H9 (cell line): ENCODE measurements around the gene CEP126. TPM values are rescaled to one million over a fixed set of nuclear protein-coding genes. Genes with fewer than 3 reads are reported as not detected.
"Not testable (repeated sequence)": the region's sequence is repeated elsewhere in the genome, so short reads cannot be mapped to it uniquely, and the experiment has no call there.

Experiments used
- DNase-seq: peaks from one replicate; pipeline ENCODE4 v3.0.0-alpha.2; 2017
- H2AFZ ChIP-seq: one replicate; pipeline ENCODE4 v1.6.1; 2013; ENCODE audit warnings: mild to moderate bottlenecking, low read length, control low read depth, moderate library complexity
- H2AK5ac ChIP-seq: 2 replicates; pipeline ENCODE4 v1.6.1; 2013; ENCODE audit warnings: low read length, control low read depth, mixed read lengths; ENCODE audit not compliant: insufficient read length
- H2BK120ac ChIP-seq: one replicate; pipeline ENCODE4 v1.6.1; 2013; ENCODE audit warnings: low read depth, mild to moderate bottlenecking, low read length, control low read depth, inconsistent platforms; ENCODE audit not compliant: poor library complexity, severe bottlenecking
- H2BK12ac ChIP-seq: 2 replicates; pipeline ENCODE4 v1.6.1; 2013; ENCODE audit warnings: low read length, control low read depth, mixed read lengths, low read depth; ENCODE audit not compliant: insufficient read length
- H2BK15ac ChIP-seq: 2 replicates; pipeline ENCODE4 v1.6.1; 2013; ENCODE audit warnings: low read depth, low read length, control low read depth
- H2BK20ac ChIP-seq: one replicate; pipeline ENCODE4 v1.6.1; 2013; ENCODE audit warnings: low read depth, mild to moderate bottlenecking, low read length, control low read depth, inconsistent platforms; ENCODE audit not compliant: poor library complexity, severe bottlenecking
- H2BK5ac ChIP-seq: 2 replicates; pipeline ENCODE4 v1.6.1; 2013; ENCODE audit warnings: low read length, control low read depth, mixed read lengths; ENCODE audit not compliant: insufficient read length
- H3K14ac ChIP-seq: 2 replicates; pipeline ENCODE4 v1.6.1; 2013; ENCODE audit warnings: low read length, control low read depth; ENCODE audit not compliant: insufficient read depth
- H3K18ac ChIP-seq: 2 replicates; pipeline ENCODE4 v1.6.1; 2013; ENCODE audit warnings: low read depth, mild to moderate bottlenecking, mixed read lengths, low read length, control low read depth; ENCODE audit not compliant: insufficient read length
- H3K23ac ChIP-seq: 2 replicates; pipeline ENCODE4 v1.6.1; 2013; ENCODE audit warnings: low read length, control low read depth, mixed read lengths, low read depth; ENCODE audit not compliant: insufficient read length
- H3K23me2 ChIP-seq: 2 replicates; pipeline ENCODE4 v1.6.1; 2013; ENCODE audit warnings: low read depth, mild to moderate bottlenecking, mixed read lengths, low read length, control low read depth; ENCODE audit not compliant: insufficient read length, poor library complexity, severe bottlenecking
- H3K27ac ChIP-seq: 2 replicates; pipeline ENCODE4 v1.5.1; 2013; ENCODE audit warnings: low read length, control low read depth, mixed read lengths, low read depth; ENCODE audit not compliant: insufficient read length
- H3K27me3 ChIP-seq: 2 replicates; pipeline ENCODE4 v1.6.1; 2013; ENCODE audit warnings: low read length, control low read depth, inconsistent platforms; ENCODE audit not compliant: insufficient read depth
- H3K4ac ChIP-seq: 2 replicates; pipeline ENCODE4 v1.6.1; 2013; ENCODE audit warnings: low read depth, mild to moderate bottlenecking, control low read depth, inconsistent platforms, low read length, moderate library complexity
- H3K4me1 ChIP-seq: 2 replicates; pipeline ENCODE4 v1.6.1; 2013; ENCODE audit warnings: low read length, control low read depth, inconsistent platforms; ENCODE audit not compliant: insufficient read depth
- H3K4me2 ChIP-seq: 2 replicates; pipeline ENCODE4 v1.6.1; 2013; ENCODE audit warnings: low read length, control low read depth, mixed read lengths; ENCODE audit not compliant: insufficient read length, insufficient read depth
- H3K56ac ChIP-seq: 2 replicates; pipeline ENCODE4 v1.6.1; 2013; ENCODE audit warnings: low read depth, mild to moderate bottlenecking, mixed read lengths, low read length, control low read depth; ENCODE audit not compliant: insufficient read length
- H3K79me1 ChIP-seq: 2 replicates; pipeline ENCODE4 v1.6.1; 2013; ENCODE audit warnings: low read depth, mild to moderate bottlenecking, moderate library complexity, low read length, control low read depth, inconsistent platforms; ENCODE audit not compliant: insufficient read depth, poor library complexity, severe bottlenecking
- H3K79me2 ChIP-seq: 2 replicates; pipeline ENCODE4 v1.6.1; 2013; ENCODE audit warnings: low read length, control low read depth, inconsistent platforms; ENCODE audit not compliant: insufficient read depth
- H3K9ac ChIP-seq: 2 replicates; pipeline ENCODE4 v1.6.1; 2013; ENCODE audit warnings: low read length, control low read depth, mixed read lengths; ENCODE audit not compliant: insufficient read length; ENCODE audit errors: extremely low read depth
- H3K9me3 ChIP-seq: one replicate; pipeline ENCODE4 v1.6.1; 2013; ENCODE audit warnings: low read depth, low read length, inconsistent platforms; ENCODE audit not compliant: control insufficient read depth
- H3T11ph ChIP-seq: one replicate; pipeline ENCODE4 v1.6.1; 2013; ENCODE audit warnings: mild to moderate bottlenecking, low read length, control low read depth, inconsistent platforms
- H4K20me1 ChIP-seq: one replicate; pipeline ENCODE4 v1.6.1; 2013; ENCODE audit not compliant: control insufficient read depth, insufficient read length, insufficient read depth
- H4K5ac ChIP-seq: 2 replicates; pipeline ENCODE4 v1.6.1; 2013; ENCODE audit warnings: low read depth, mild to moderate bottlenecking, mixed read lengths, low read length, control low read depth; ENCODE audit not compliant: insufficient read length
- H4K8ac ChIP-seq: replicated peaks from 2 replicates; pipeline ENCODE4 v1.6.1; 2013; ENCODE audit warnings: low read length, control low read depth, mixed read lengths, low read depth; ENCODE audit not compliant: insufficient read length
- H4K91ac ChIP-seq: 2 replicates; pipeline ENCODE4 v1.6.1; 2013; ENCODE audit warnings: low read depth, mild to moderate bottlenecking, moderate library complexity, mixed read lengths, low read length, control low read depth; ENCODE audit not compliant: insufficient read length
- H3K27ac Mint-ChIP-seq, 3 experiments: 2 replicates in 2 of 3; 3 replicates in 1 of 3; pipeline ENCODE4 v1.8.0; 2020 to 2021; ENCODE audit warnings: mixed read lengths in 3 of 3, mild to moderate bottlenecking in 1 of 3, moderate library complexity in 1 of 3
- H3K27me3 Mint-ChIP-seq: 2 replicates; pipeline ENCODE4 v1.8.0; 2021; ENCODE audit warnings: low read depth, mild to moderate bottlenecking, moderate library complexity, mixed read lengths
- H3K36me3 Mint-ChIP-seq, 3 experiments: 2 replicates in 2 of 3; 3 replicates in 1 of 3; pipeline ENCODE4 v1.8.0; 2020 to 2021; ENCODE audit warnings: low read depth in 3 of 3, mixed read lengths in 3 of 3; ENCODE audit not compliant: insufficient read depth in 1 of 3
- H3K4me1 Mint-ChIP-seq, 2 experiments: 2 replicates each; pipeline ENCODE4 v1.8.0; 2020; ENCODE audit warnings: mixed read lengths in 2 of 2
- H3K4me3 Mint-ChIP-seq, 2 experiments: 2 replicates in 1 of 2; 3 replicates in 1 of 2; pipeline ENCODE4 v1.8.0; 2020 to 2021; ENCODE audit warnings: mild to moderate bottlenecking in 2 of 2, mixed read lengths in 2 of 2, moderate library complexity in 1 of 2
- H3K9me3 Mint-ChIP-seq, 2 experiments: 2 replicates in 1 of 2; 3 replicates in 1 of 2; pipeline ENCODE4 v1.8.0; 2020; ENCODE audit warnings: mild to moderate bottlenecking in 2 of 2, mixed read lengths in 2 of 2, moderate library complexity in 1 of 2
- WGBS: extraction: QIAGEN DNeasy Blood & Tissue Kit; methylation state at CpG from one replicate; pipeline ENCODE4 v1.1.7; 2013; ENCODE audit warnings: missing lambda C conversion rate, low lambda C conversion rate, mixed read lengths; ENCODE audit not compliant: insufficient read length; ENCODE audit errors: extremely low coverage; 5-methylcytosine and 5-hydroxymethylcytosine counted together
- total RNA-seq: library from RNA; stranded (reverse); gene quantifications from 2 replicates; pipeline ENCODE4 v1.2.1, GENCODE V29; 2021
- TF ChIP-seq, protein P1 (sequence below): fragments of 200-600 bp; sonication (generic); conservative IDR thresholded peaks from 3 replicates; pipeline ENCODE4 v1.8.0; 2021; ENCODE audit warnings: antibody characterized with exemption, mild to moderate bottlenecking

The CEP126 gene
- total RNA-seq, 1 experiment from 2014 or later, result 1.2 TPM

DNA sequence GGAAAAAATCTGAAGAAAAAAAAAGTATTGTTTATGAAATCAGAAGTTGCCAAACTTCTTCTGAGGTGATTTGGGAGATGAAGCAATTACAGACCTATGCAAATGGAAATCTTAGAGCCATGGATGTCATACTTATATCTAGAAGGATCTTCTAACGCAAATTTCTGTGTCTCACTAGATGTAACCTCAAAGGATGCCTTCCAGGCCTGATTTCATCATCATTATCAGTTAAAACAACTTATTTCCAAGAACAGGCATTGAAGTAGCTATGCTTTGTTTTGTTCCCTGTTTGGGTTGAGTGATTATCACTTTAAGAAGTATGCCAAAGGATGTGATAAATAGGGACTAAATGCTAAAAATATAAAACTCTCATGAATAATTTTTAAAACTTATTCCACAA lies 45.4 kb downstream of the CEP126 start:
- DNase-seq, result no peak
- no peak overlapping the region for H2AK5ac ChIP-seq
- H3K4ac ChIP-seq, result no peak overlapping the region
- no peaks in the 10 kb centered on the region for H3K79me2 ChIP-seq
- H3K4me1 Mint-ChIP-seq, result no peaks in the 10 kb centered on the region
- no peak overlapping the region for H3K27ac ChIP-seq
- no peak overlapping the region for H3K14ac ChIP-seq
- H2AFZ ChIP-seq, result no peak overlapping the region
- TF ChIP-seq, protein P1, sequence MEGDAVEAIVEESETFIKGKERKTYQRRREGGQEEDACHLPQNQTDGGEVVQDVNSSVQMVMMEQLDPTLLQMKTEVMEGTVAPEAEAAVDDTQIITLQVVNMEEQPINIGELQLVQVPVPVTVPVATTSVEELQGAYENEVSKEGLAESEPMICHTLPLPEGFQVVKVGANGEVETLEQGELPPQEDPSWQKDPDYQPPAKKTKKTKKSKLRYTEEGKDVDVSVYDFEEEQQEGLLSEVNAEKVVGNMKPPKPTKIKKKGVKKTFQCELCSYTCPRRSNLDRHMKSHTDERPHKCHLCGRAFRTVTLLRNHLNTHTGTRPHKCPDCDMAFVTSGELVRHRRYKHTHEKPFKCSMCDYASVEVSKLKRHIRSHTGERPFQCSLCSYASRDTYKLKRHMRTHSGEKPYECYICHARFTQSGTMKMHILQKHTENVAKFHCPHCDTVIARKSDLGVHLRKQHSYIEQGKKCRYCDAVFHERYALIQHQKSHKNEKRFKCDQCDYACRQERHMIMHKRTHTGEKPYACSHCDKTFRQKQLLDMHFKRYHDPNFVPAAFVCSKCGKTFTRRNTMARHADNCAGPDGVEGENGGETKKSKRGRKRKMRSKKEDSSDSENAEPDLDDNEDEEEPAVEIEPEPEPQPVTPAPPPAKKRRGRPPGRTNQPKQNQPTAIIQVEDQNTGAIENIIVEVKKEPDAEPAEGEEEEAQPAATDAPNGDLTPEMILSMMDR, result no peak
- no peaks in the 10 kb centered on the region for H3K4me1 ChIP-seq
- H3T11ph ChIP-seq, result no peak overlapping the region
- H3K4me2 ChIP-seq, result no peak overlapping the region
- no peak overlapping the region for H3K23ac ChIP-seq
- no peaks in the 10 kb centered on the region for H3K27me3 ChIP-seq
- no peak overlapping the region for H4K91ac ChIP-seq
- no peak overlapping the region for H2BK15ac ChIP-seq
- H3K4me3 Mint-ChIP-seq, result no peak overlapping the region
- H3K9me3 Mint-ChIP-seq, result no peaks in the 10 kb centered on the region
- no peaks in the 10 kb centered on the region for H3K23me2 ChIP-seq
- no peak overlapping the region for H2BK120ac ChIP-seq
- no peaks in the 10 kb centered on the region for H3K79me1 ChIP-seq
- H2BK5ac ChIP-seq, result no peak overlapping the region
- no peaks in the 10 kb centered on the region for H3K36me3 Mint-ChIP-seq
- no peak overlapping the region for H3K27ac Mint-ChIP-seq
- H3K9ac ChIP-seq, result no peak overlapping the region
- no CpG with 5 or more reads among the region's 1 CpG for WGBS
- no peaks in the 10 kb centered on the region for H3K9me3 ChIP-seq
- H4K5ac ChIP-seq, result no peak overlapping the region
- H3K56ac ChIP-seq, result no peak overlapping the region
- no peak overlapping the region for H4K8ac ChIP-seq
- H2BK20ac ChIP-seq, result no peak overlapping the region
- no peak overlapping the region for H3K18ac ChIP-seq
- no peak overlapping the region for H2BK12ac ChIP-seq
- H3K27me3 Mint-ChIP-seq, result peaks cover 1% of the 10 kb centered on the region
- no peaks in the 10 kb centered on the region for H4K20me1 ChIP-seq

DNA sequence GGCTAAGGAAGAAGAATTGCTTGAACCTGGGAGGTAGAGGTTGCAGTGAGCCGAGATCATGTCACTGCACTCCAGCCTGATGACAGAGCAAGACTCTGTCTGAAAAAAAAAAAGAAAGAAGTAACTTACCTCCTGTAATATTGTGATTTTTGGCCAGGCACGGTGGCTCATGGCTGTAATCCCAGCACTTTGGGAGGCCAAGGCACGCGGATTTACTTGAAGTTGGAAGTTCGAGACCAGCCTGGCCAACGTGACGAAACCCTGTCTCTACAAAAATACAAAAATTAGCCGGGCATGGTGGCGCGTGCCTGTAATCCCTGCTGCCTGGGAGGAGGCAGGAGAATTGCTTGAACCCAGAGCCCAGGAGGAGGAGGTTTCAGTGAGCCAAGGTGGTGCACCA lies 49.4 kb downstream of the CEP126 start:
- H3K4me1 ChIP-seq, H3K9me3 Mint-ChIP-seq, H3K4me3 Mint-ChIP-seq, H4K91ac ChIP-seq, H3K4me2 ChIP-seq, H3K27me3 Mint-ChIP-seq, H3K79me2 ChIP-seq, H3K4me1 Mint-ChIP-seq, H2BK120ac ChIP-seq, H2BK15ac ChIP-seq, H4K8ac ChIP-seq, H2BK5ac ChIP-seq, H2AFZ ChIP-seq, H3T11ph ChIP-seq, H3K36me3 Mint-ChIP-seq, H2AK5ac ChIP-seq, H3K23ac ChIP-seq, H4K20me1 ChIP-seq, H3K18ac ChIP-seq, H2BK20ac ChIP-seq, H3K23me2 ChIP-seq, H4K5ac ChIP-seq, H3K14ac ChIP-seq, H3K27me3 ChIP-seq, H3K27ac ChIP-seq, H3K9me3 ChIP-seq, H3K4ac ChIP-seq, DNase-seq, H3K9ac ChIP-seq, H3K27ac Mint-ChIP-seq, H3K56ac ChIP-seq, H2BK12ac ChIP-seq, H3K79me1 ChIP-seq: not testable (repeated sequence)
- no CpG with 5 or more reads among the region's 10 CpGs for WGBS
